WI38 (cell line): ENCODE results near the gene STIMATE.

Experiments
- H3K4me3 ChIP-seq: 2 replicates; pipeline ENCODE4 v1.5.1; 2011; ENCODE audit warnings: low read depth, mild to moderate bottlenecking, control low read depth, low read length
- CTCF ChIP-seq: IDR thresholded peaks from 2 replicates; pipeline ENCODE4 v1.5.1; 2012; ENCODE audit warnings: low read depth, mild to moderate bottlenecking, control low read depth, low read length

STIMATE gene

GRCh38 chr3:52879581-52879980, 17.8 kb downstream of the STIMATE start:
- TF ChIP-seq CTCF = no peak

GRCh38 chr3:52879090-52879489, 18.3 kb downstream of the STIMATE start:
- H3K4me3 ChIP-seq = no peak overlapping the region
- no peak for TF ChIP-seq CTCF

More at GRCh38 chr3:52879581-52879980, 17.8 kb downstream of the STIMATE start:
- no peak overlapping the region for H3K4me3 ChIP-seq

GRCh38 chr3:52877085-52877484, 20.3 kb downstream of the STIMATE start:
- H3K4me3 ChIP-seq = no peak overlapping the region
- TF ChIP-seq CTCF = no peak

GRCh38 chr3:52874864-52875587, 22.3 kb downstream of the STIMATE start:
- no peak for TF ChIP-seq CTCF
- H3K4me3 ChIP-seq = no peak overlapping the region

- no peak overlapping the region for H3K4me3 ChIP-seq
- TF ChIP-seq CTCF = no peak
These were observed 23.1 kb downstream of the STIMATE start for GRCh38 chr3:52874160-52874701.

- no peak for TF ChIP-seq CTCF
- H3K4me3 ChIP-seq = no peak overlapping the region
These were observed 23.8 kb downstream of the STIMATE start for GRCh38 chr3:52873433-52874159.

- H3K4me3 ChIP-seq = no peak overlapping the region
- no peak for TF ChIP-seq CTCF
These were observed 25.1 kb downstream of the STIMATE start for GRCh38 chr3:52872245-52872644.
